D721Med (cell line): ENCODE data around the gene PDLIM4.
A peak's percentile ranks its signal among the peaks of the same experiment; 100 is the strongest.

ENCODE experiments used
- DNase-seq: peaks from one replicate; pipeline ENCODE4 v3.0.0; 2011; ENCODE audit warnings: low spot score; ENCODE audit not compliant: insufficient read length
- FAIRE-seq: peaks from 2 replicates; lab custom pipeline; 2011; peaks lifted over from hg19 to GRCh38; lab: Jason Lieb, UNC
- CTCF ChIP-seq: IDR thresholded peaks from 2 replicates; pipeline ENCODE4 v1.5.1; 2012; ENCODE audit warnings: mild to moderate bottlenecking, control low read depth; ENCODE audit not compliant: insufficient read depth; ENCODE audit errors: missing control alignments

PDLIM4 gene

GRCh38 chr5:132269635-132270334 lies 12.3 kb downstream of the PDLIM4 start:
- FAIRE-seq (no peak), DNase-seq (no peak)
- TF ChIP-seq CTCF = no peak

- no peak for FAIRE-seq
- no peak for TF ChIP-seq CTCF
Observed at GRCh38 chr5:132270335-132270665, 12.8 kb downstream of the PDLIM4 start.

GRCh38 chr5:132270706-132271105 lies 13.2 kb downstream of the PDLIM4 start:
- FAIRE-seq (no peak), DNase-seq (no peak)
- TF ChIP-seq CTCF = no peak

More at GRCh38 chr5:132270335-132270665, 12.8 kb downstream of the PDLIM4 start:
- DNase-seq = no peak

- FAIRE-seq (no peak), DNase-seq (no peak)
- no peak for TF ChIP-seq CTCF
Observed at GRCh38 chr5:132271251-132272246, 14.1 kb downstream of the PDLIM4 start.

- peak; percentile 79 for DNase-seq
- FAIRE-seq = no peak
- peak; percentile 87 for TF ChIP-seq CTCF
Observed at GRCh38 chr5:132272311-132273210, 15.1 kb downstream of the PDLIM4 start.

GRCh38 chr5:132273631-132274030 lies 16.1 kb downstream of the PDLIM4 start:
- DNase-seq = no peak
- FAIRE-seq = no peak
- no peak for TF ChIP-seq CTCF
